Trophoblast cell (in vitro differentiated cells and primary cell): ENCODE results near the gene ABCA7.

Source experiments
- DNase-seq, 2 donors: peaks; one replicate each; pipeline ENCODE4 v3.0.0-alpha.2; 2016
- H2AFZ ChIP-seq: 2 replicates; pipeline ENCODE4 v1.6.1; 2013; ENCODE audit warnings: low read length, moderate library complexity, mild to moderate bottlenecking; ENCODE audit not compliant: insufficient read depth, poor library complexity
- H2AK5ac ChIP-seq: 2 replicates; pipeline ENCODE4 v1.6.1; 2013; ENCODE audit warnings: mild to moderate bottlenecking, low read length
- H2BK120ac ChIP-seq: 2 replicates; pipeline ENCODE4 v1.6.1; 2013; ENCODE audit warnings: low read length, mild to moderate bottlenecking, moderate library complexity; ENCODE audit not compliant: insufficient read depth, poor library complexity
- H2BK12ac ChIP-seq: 2 replicates; pipeline ENCODE4 v1.6.1; 2013; ENCODE audit warnings: mild to moderate bottlenecking, low read length, moderate library complexity
- H2BK5ac ChIP-seq: 2 replicates; pipeline ENCODE4 v1.6.1; 2013; ENCODE audit warnings: low read length, low read depth, moderate library complexity, mild to moderate bottlenecking; ENCODE audit not compliant: poor library complexity
- H3K14ac ChIP-seq: 2 replicates; pipeline ENCODE4 v1.6.1; 2013; ENCODE audit warnings: mild to moderate bottlenecking, low read length
- H3K18ac ChIP-seq: 2 replicates; pipeline ENCODE4 v1.6.1; 2013; ENCODE audit warnings: mild to moderate bottlenecking, low read length
- H3K23ac ChIP-seq: 2 replicates; pipeline ENCODE4 v1.6.1; 2013; ENCODE audit warnings: low read length
- H3K27ac ChIP-seq: 2 replicates; pipeline ENCODE4 v1.5.1; 2013; ENCODE audit warnings: low read depth, mild to moderate bottlenecking, inconsistent platforms, low read length, moderate library complexity
- H3K27me3 ChIP-seq: 2 replicates; pipeline ENCODE4 v1.6.1; 2013; ENCODE audit warnings: inconsistent platforms, mild to moderate bottlenecking, low read length, moderate library complexity; ENCODE audit not compliant: insufficient read depth
- H3K36me3 ChIP-seq, 2 experiments: 1 replicate in 1 of 2; 2 replicates in 1 of 2; pipeline ENCODE4 v1.6.1; 2013; ENCODE audit warnings: low read length in 2 of 2, mild to moderate bottlenecking in 2 of 2, moderate library complexity in 1 of 2; ENCODE audit not compliant: insufficient read depth in 2 of 2, control insufficient read depth in 1 of 2
- H3K4ac ChIP-seq: 2 replicates; pipeline ENCODE4 v1.6.1; 2013; ENCODE audit warnings: low read depth, mild to moderate bottlenecking, low read length, moderate library complexity
- H3K4me1 ChIP-seq, 2 experiments: 1 replicate in 1 of 2; 2 replicates in 1 of 2; pipeline ENCODE4 v1.6.1; 2013; ENCODE audit warnings: low read length in 2 of 2, mild to moderate bottlenecking in 2 of 2, moderate library complexity in 1 of 2; ENCODE audit not compliant: insufficient read depth in 2 of 2, control insufficient read depth in 1 of 2
- H3K4me2 ChIP-seq: 2 replicates; pipeline ENCODE4 v1.6.1; 2013; ENCODE audit warnings: inconsistent platforms, mild to moderate bottlenecking, low read length, moderate library complexity
- H3K4me3 ChIP-seq: 2 replicates; pipeline ENCODE4 v1.5.1; 2013; ENCODE audit warnings: mild to moderate bottlenecking, low read depth, low read length, inconsistent platforms
- H3K79me1 ChIP-seq: one replicate; pipeline ENCODE4 v1.6.1; 2013; ENCODE audit warnings: low read length
- H3K79me2 ChIP-seq: 2 replicates; pipeline ENCODE4 v1.6.1; 2013; ENCODE audit warnings: low read length, mild to moderate bottlenecking; ENCODE audit not compliant: control insufficient read depth, insufficient read depth, poor library complexity
- H3K9ac ChIP-seq: 2 replicates; pipeline ENCODE4 v1.6.1; 2013; ENCODE audit warnings: mild to moderate bottlenecking, low read length
- H3K9me3 ChIP-seq: 2 replicates; pipeline ENCODE4 v1.6.1; 2013; ENCODE audit warnings: low read depth, mild to moderate bottlenecking, control low read depth, inconsistent platforms, low read length; ENCODE audit not compliant: insufficient read depth
- H4K12ac ChIP-seq: 2 replicates; pipeline ENCODE4 v1.6.1; 2013; ENCODE audit warnings: low read depth, mild to moderate bottlenecking, low read length, moderate library complexity
- H4K8ac ChIP-seq: 2 replicates; pipeline ENCODE4 v1.6.1; 2013; ENCODE audit warnings: low read depth, mild to moderate bottlenecking, low read length, moderate library complexity
- H4K91ac ChIP-seq: one replicate; pipeline ENCODE4 v1.6.1; 2013; ENCODE audit warnings: low read depth, mild to moderate bottlenecking, low read length, moderate library complexity
- WGBS: extraction: QIAGEN DNeasy Blood & Tissue Kit; methylation state at CpG from one replicate; pipeline ENCODE4 v1.1.7; 2013; ENCODE audit warnings: missing lambda C conversion rate; ENCODE audit not compliant: insufficient read length, insufficient coverage; ENCODE audit errors: extremely low coverage; 5-methylcytosine and 5-hydroxymethylcytosine counted together

Gene ABCA7

GRCh38 chr19:1086613-1087012 lies 46.7 kb downstream of the ABCA7 start:
- Histone ChIP-seq H3K36me3 (peaks cover 45 to 51% of the 10 kb centered on the region in 2 experiments), H3K4ac (no peak overlapping the region), H2BK12ac (no peak overlapping the region), H3K4me1 (peaks cover 0 to 2% of the 10 kb centered on the region in 2 experiments), H3K4me3 (no peak overlapping the region), H4K12ac (no peak overlapping the region), H3K4me2 (no peak overlapping the region), H3K9me3 (peaks cover 5% of the 10 kb centered on the region), H3K79me2 (no peaks in the 10 kb centered on the region), H3K27ac (no peak overlapping the region), H2BK120ac (no peak overlapping the region), H2AK5ac (no peak overlapping the region), H3K14ac (no peak overlapping the region), H3K9ac (no peak overlapping the region), H4K8ac (no peak overlapping the region), H3K23ac (no peak overlapping the region), H3K79me1 (no peaks in the 10 kb centered on the region), H2BK5ac (no peak overlapping the region), H3K27me3 (no peaks in the 10 kb centered on the region), H4K91ac (no peak overlapping the region), H3K18ac (no peak overlapping the region), H2AFZ (no peak overlapping the region)
- WGBS = no CpG with 5 or more reads among the region's 21 CpGs
- DNase-seq = no peak

DNA sequence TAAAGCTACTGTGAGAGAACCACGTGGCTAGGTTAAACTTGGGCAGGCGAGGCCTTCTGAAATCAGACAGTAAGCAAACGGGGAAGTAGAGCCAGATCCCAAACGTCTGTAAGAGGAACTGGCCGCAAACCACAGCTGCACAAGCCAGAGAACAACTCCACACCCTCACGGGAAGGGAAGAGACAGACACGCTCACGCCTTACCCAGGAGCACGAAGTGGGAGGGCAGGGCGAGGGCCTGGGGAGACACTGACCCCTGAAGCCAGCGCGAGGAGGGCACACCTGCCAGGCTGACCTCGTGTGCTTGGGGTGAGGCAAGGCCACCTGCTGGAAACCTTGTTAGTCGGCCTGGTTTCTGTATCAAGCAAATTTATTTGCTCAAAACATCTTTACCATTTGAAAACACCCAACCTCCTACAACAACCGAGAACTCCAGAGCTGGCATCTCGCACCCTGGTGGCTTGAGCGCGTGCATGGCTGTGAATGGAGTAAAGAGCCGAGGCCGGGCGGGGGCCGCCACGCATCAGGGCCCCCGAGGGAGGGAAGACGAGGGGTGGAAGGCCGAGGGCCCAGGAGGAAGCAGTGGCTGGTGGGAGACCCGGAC lies 48.0 kb downstream of the ABCA7 start:
- Histone ChIP-seq H3K4ac (no peak overlapping the region), H3K27ac (no peak overlapping the region), H2BK12ac (no peak overlapping the region), H3K23ac (no peak overlapping the region), H2BK5ac (no peak overlapping the region), H3K79me1 (no peaks in the 10 kb centered on the region), H2AK5ac (no peak overlapping the region), H3K27me3 (no peaks in the 10 kb centered on the region), H4K8ac (no peak overlapping the region), H3K18ac (no peak overlapping the region), H3K14ac (no peak overlapping the region), H3K9ac (no peak overlapping the region), H3K9me3 (peaks cover 5% of the 10 kb centered on the region), H2BK120ac (no peak overlapping the region), H4K91ac (no peak overlapping the region), H3K4me2 (no peak overlapping the region), H4K12ac (no peak overlapping the region), H3K4me3 (no peak overlapping the region), H2AFZ (no peak overlapping the region), H3K79me2 (no peaks in the 10 kb centered on the region), H3K36me3 (peaks cover 53 to 58% of the 10 kb centered on the region in 2 experiments), H3K4me1 (no peaks in the 10 kb centered on the region)
- no CpG with 5 or more reads among the region's 27 CpGs for WGBS
- peak in 1 of 2 donors; percentile 39 for DNase-seq

- Histone ChIP-seq H3K4me2 (no peak overlapping the region), H2AK5ac (no peak overlapping the region), H4K8ac (no peak overlapping the region), H3K36me3 (peaks cover 59 to 64% of the 10 kb centered on the region in 2 experiments), H2AFZ (no peak overlapping the region), H3K4ac (no peak overlapping the region), H3K9me3 (peaks cover 5% of the 10 kb centered on the region), H3K18ac (no peak overlapping the region), H3K4me3 (no peak overlapping the region), H3K4me1 (no peaks in the 10 kb centered on the region), H3K9ac (no peak overlapping the region), H3K27me3 (no peaks in the 10 kb centered on the region), H3K27ac (no peak overlapping the region), H4K91ac (no peak overlapping the region), H2BK5ac (no peak overlapping the region), H2BK120ac (no peak overlapping the region), H3K14ac (no peak overlapping the region), H2BK12ac (no peak overlapping the region), H3K79me2 (no peaks in the 10 kb centered on the region), H3K79me1 (no peaks in the 10 kb centered on the region), H3K23ac (no peak overlapping the region), H4K12ac (no peak overlapping the region)
- no peak for DNase-seq
- WGBS = no CpG with 5 or more reads among the region's 27 CpGs
These were observed 48.6 kb downstream of the ABCA7 start for GRCh38 chr19:1088416-1089010.

DNA sequence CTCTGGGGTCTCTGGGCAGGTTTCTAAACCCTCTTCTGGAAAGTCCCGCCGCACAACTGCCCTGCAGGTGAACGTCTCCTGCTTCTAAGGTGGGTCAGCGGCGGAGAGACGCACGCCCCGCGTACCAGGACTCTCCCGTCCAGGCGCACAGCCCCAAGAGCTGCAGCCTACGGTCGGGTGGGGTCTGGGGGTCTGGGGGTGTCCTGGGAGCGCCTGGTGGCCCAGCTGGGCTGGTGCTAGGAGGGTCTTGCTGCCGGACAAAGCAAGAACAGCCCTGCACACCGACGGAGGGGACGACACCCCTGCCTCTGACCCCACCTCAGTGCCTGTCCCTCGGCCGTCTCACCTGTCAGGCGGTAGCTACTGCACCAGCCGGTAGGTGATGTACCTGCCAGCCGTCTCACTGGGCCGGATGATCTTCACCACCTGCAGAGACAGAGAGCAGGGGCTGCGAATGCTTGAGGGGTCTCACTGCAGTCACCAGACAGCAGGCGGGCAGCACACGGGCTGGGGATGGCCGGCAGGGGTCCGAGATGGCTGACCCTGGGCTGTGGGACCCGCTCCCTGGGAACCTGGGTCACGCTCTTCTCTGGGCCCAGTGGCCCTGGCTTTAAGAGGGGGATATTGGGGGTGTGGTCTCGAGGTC lies 49.3 kb downstream of the ABCA7 start:
- no peak overlapping the region for H2BK120ac ChIP-seq
- no peak overlapping the region for H2AFZ ChIP-seq
- no peak overlapping the region for H4K8ac ChIP-seq
- DNase-seq = no peak
- peaks cover 6% of the 10 kb centered on the region in 2 experiments for H3K4me1 ChIP-seq
- no peak overlapping the region for H3K14ac ChIP-seq
- no peak overlapping the region for H3K18ac ChIP-seq
- H3K27me3 ChIP-seq = no peaks in the 10 kb centered on the region
- peaks cover 64 to 69% of the 10 kb centered on the region in 2 experiments for H3K36me3 ChIP-seq
- no peak overlapping the region for H2AK5ac ChIP-seq
- no peak overlapping the region for H3K4me2 ChIP-seq
- no peak overlapping the region for H3K9ac ChIP-seq
- H4K12ac ChIP-seq = no peak overlapping the region
- no peak overlapping the region for H3K23ac ChIP-seq
- no peak overlapping the region for H2BK5ac ChIP-seq
- H2BK12ac ChIP-seq = no peak overlapping the region
- peaks cover 7% of the 10 kb centered on the region for H3K79me2 ChIP-seq
- H3K79me1 ChIP-seq = no peaks in the 10 kb centered on the region
- WGBS = no CpG with 5 or more reads among the region's 32 CpGs
- peaks cover 4% of the 10 kb centered on the region for H3K9me3 ChIP-seq
- no peak overlapping the region for H4K91ac ChIP-seq
- no peak overlapping the region for H3K27ac ChIP-seq
- no peak overlapping the region for H3K4ac ChIP-seq
- no peak overlapping the region for H3K4me3 ChIP-seq
